Fibroblast of skin of abdomen (primary cell): ENCODE data around the gene TRIM17.

Experiments
- DNase-seq: peaks from one replicate; pipeline ENCODE4 v3.0.0-alpha.2; 2013

The TRIM17 gene

GRCh38 chr1:228415853-228416216 is 826 bp downstream of the TRIM17 start:
- DNase-seq = no peak

GRCh38 chr1:228415221-228415620 is 1.4 kb downstream of the TRIM17 start:
- DNase-seq = no peak

GRCh38 chr1:228414511-228415211 is 2.0 kb downstream of the TRIM17 start:
- DNase-seq = no peak

GRCh38 chr1:228413241-228414010 is 3.2 kb downstream of the TRIM17 start:
- no peak for DNase-seq

- DNase-seq = no peak
Observed at GRCh38 chr1:228411548-228412430, 4.9 kb downstream of the TRIM17 start.

- no peak for DNase-seq
Observed at GRCh38 chr1:228411121-228411520, 5.5 kb downstream of the TRIM17 start.

- DNase-seq = no peak
Observed at GRCh38 chr1:228410671-228411070, 6.0 kb downstream of the TRIM17 start.

- no peak for DNase-seq
Observed at GRCh38 chr1:228410015-228410414, 6.6 kb downstream of the TRIM17 start.

- DNase-seq = no peak
Observed at GRCh38 chr1:228408869-228409805, 7.5 kb downstream of the TRIM17 start.

- no peak for DNase-seq
Observed at GRCh38 chr1:228408041-228408868, 8.4 kb downstream of the TRIM17 start.

GRCh38 chr1:228407106-228408040 is 9.3 kb downstream of the TRIM17 start:
- DNase-seq = peak; percentile 39

GRCh38 chr1:228405979-228406228 is 10.8 kb downstream of the TRIM17 start:
- DNase-seq = no peak

GRCh38 chr1:228405200-228405978 is 11.3 kb downstream of the TRIM17 start:
- no peak for DNase-seq

- no peak for DNase-seq
Observed at GRCh38 chr1:228404107-228404720, 12.4 kb downstream of the TRIM17 start.

- DNase-seq = no peak
Observed at GRCh38 chr1:228403231-228403631, 13.4 kb downstream of the TRIM17 start.

GRCh38 chr1:228402641-228403025 is 14.0 kb downstream of the TRIM17 start:
- DNase-seq = no peak

GRCh38 chr1:228401782-228402640 is 14.7 kb downstream of the TRIM17 start:
- DNase-seq = no peak
